DMS79 treated with DMSO at 0.1 percent for 48 hours (cell line): ENCODE data around the gene OCA2.
A peak's percentile ranks its signal among the peaks of the same experiment; 100 is the strongest.

Experiments used
- DNase-seq: peaks from one replicate; lab custom pipeline; 2025; lab: John Stamatoyannopoulos, UW

The OCA2 gene

GRCh38 chr15:28078191-28078719 lies 20.9 kb downstream of the OCA2 start:
- DNase-seq, result no peak

- DNase-seq, result peak; percentile 74
These were observed 23.5 kb downstream of the OCA2 start for GRCh38 chr15:28075573-28075972.

GRCh38 chr15:28068930-28069329 lies 30.2 kb downstream of the OCA2 start:
- no peak for DNase-seq

- no peak for DNase-seq
These were observed 32.9 kb downstream of the OCA2 start for GRCh38 chr15:28066231-28066630.

- no peak for DNase-seq
These were observed 39.1 kb downstream of the OCA2 start for GRCh38 chr15:28060005-28060404.

GRCh38 chr15:28058082-28058481 lies 41.0 kb downstream of the OCA2 start:
- no peak for DNase-seq

- no peak for DNase-seq
These were observed 47.0 kb downstream of the OCA2 start for GRCh38 chr15:28051955-28052633.

- no peak for DNase-seq
These were observed 49.5 kb downstream of the OCA2 start for GRCh38 chr15:28049581-28049980.

GRCh38 chr15:28047277-28047676 lies 51.8 kb downstream of the OCA2 start:
- DNase-seq, result no peak

- DNase-seq, result no peak
These were observed 54.9 kb downstream of the OCA2 start for GRCh38 chr15:28044121-28044672.

- DNase-seq, result no peak
These were observed 55.4 kb downstream of the OCA2 start for GRCh38 chr15:28043691-28044091.

GRCh38 chr15:28037969-28038590 lies 61.0 kb downstream of the OCA2 start:
- no peak for DNase-seq

GRCh38 chr15:28033443-28033842 lies 65.7 kb downstream of the OCA2 start:
- no peak for DNase-seq

- no peak for DNase-seq
These were observed 68.3 kb downstream of the OCA2 start for GRCh38 chr15:28030801-28031200.

GRCh38 chr15:28027714-28028076 lies 71.4 kb downstream of the OCA2 start:
- DNase-seq, result no peak

- no peak for DNase-seq
These were observed 72.1 kb downstream of the OCA2 start for GRCh38 chr15:28026764-28027713.

GRCh38 chr15:28026221-28026620 lies 72.9 kb downstream of the OCA2 start:
- no peak for DNase-seq

- DNase-seq, result no peak
These were observed 73.7 kb downstream of the OCA2 start for GRCh38 chr15:28025413-28025812.

GRCh38 chr15:28024889-28025250 lies 74.2 kb downstream of the OCA2 start:
- no peak for DNase-seq

- no peak for DNase-seq
These were observed 74.9 kb downstream of the OCA2 start for GRCh38 chr15:28023933-28024888.

- DNase-seq, result no peak
These were observed 75.7 kb downstream of the OCA2 start for GRCh38 chr15:28023422-28023821.
